Esophagus muscularis mucosa (tissue), 4 donors: ENCODE measurements around the gene MAP3K20. TPM values are rescaled to one million over a fixed set of nuclear protein-coding genes. Genes with fewer than 3 reads are reported as not detected.

Source experiments
- DNase-seq: peaks from one replicate; pipeline ENCODE4 v3.0.0-alpha.2; 2017; ENCODE audit errors: extremely low spot score
- H3K27ac ChIP-seq, 4 donors: fragments of 200-600 bp; sonication (generic); replicated peaks in 1 of 4; 1 replicate in 3 of 4; 2 replicates in 1 of 4; pipeline ENCODE4 v1.5.1; 2016 to 2019; ENCODE audit warnings: mild to moderate bottlenecking in 1 of 4
- H3K27me3 ChIP-seq, 4 donors: fragments of 200-600 bp; sonication (generic); one replicate each; pipeline versions ENCODE4 v1.5.1 to v1.6.0; 2016 to 2019
- H3K36me3 ChIP-seq, 4 donors: fragments of 200-600 bp; sonication (generic); one replicate each; pipeline ENCODE4 v1.5.1; 2016 to 2019
- H3K4me1 ChIP-seq, 4 donors: fragments of 200-600 bp; sonication (generic); one replicate each; pipeline ENCODE4 v1.5.1; 2016 to 2019
- H3K4me3 ChIP-seq, 4 donors: fragments of 200-600 bp; sonication (generic); 1 replicate in 2 of 4; 2 replicates in 2 of 4; pipeline ENCODE4 v1.5.1; 2016 to 2019; ENCODE audit warnings: mild to moderate bottlenecking in 4 of 4, moderate library complexity in 1 of 4
- H3K9me3 ChIP-seq, 4 donors: fragments of 200-600 bp; sonication (generic); 1 replicate in 3 of 4; 2 replicates in 1 of 4; pipeline ENCODE4 v1.5.1; 2016 to 2019
- EP300 ChIP-seq: sonication (generic); formaldehyde crosslinking; IDR thresholded peaks from one replicate; pipeline ENCODE4 v1.6.1; 2017; ENCODE audit warnings: antibody characterized with exemption
- POLR2A ChIP-seq: fragments of 450-650 bp; IDR thresholded peaks from one replicate; pipeline ENCODE4 v1.6.1; 2017; ENCODE audit warnings: antibody characterized with exemption, moderate library complexity, mild to moderate bottlenecking, low read depth
- POLR2AphosphoS5 ChIP-seq, 2 donors: sonication (generic); formaldehyde crosslinking; IDR thresholded peaks; one replicate each; pipeline ENCODE4 v1.6.1; 2017; ENCODE audit warnings: antibody characterized with exemption in 2 of 2
- WGBS: methylation state at CpG from one replicate; pipeline ENCODE4 v1.1.5; 2018; 5-methylcytosine and 5-hydroxymethylcytosine counted together
- intact Hi-C: fragments of 100-400 bp; cut with DNase I; formaldehyde crosslinking; loops from one replicate; pipeline ENCODE4 v1.15.1; 2023
- total RNA-seq, 4 donors: library from RNA; depleted of rRNA; stranded (reverse); fragments of >200 nt; gene quantifications; one replicate each; pipeline versions ENCODE4 v1.1.0 to v1.2.1, GENCODE V29; 2016
- TF ChIP-seq, protein P1 (sequence below), 3 experiments: fragments of 200-600 bp in 2 of 3; fragments of 450-650 bp in 1 of 3; sonication (generic) in 2 of 3; IDR thresholded peaks; one replicate each; pipeline ENCODE4 v1.5.1; 2017 to 2019; ENCODE audit warnings: antibody characterized with exemption in 3 of 3, mild to moderate bottlenecking in 2 of 3, moderate library complexity in 1 of 3

MAP3K20 gene
- total RNA-seq, 4 donors from 2014 or later: 238 to 335 (median 267) TPM

GRCh38 chr2:173043476-173043875, 32.2 kb upstream of the MAP3K20 start:
- H3K9me3 ChIP-seq: no peaks in the 10 kb centered on the region
- WGBS: 66% methylated on average over 5 of the region's 8 CpGs

DNA sequence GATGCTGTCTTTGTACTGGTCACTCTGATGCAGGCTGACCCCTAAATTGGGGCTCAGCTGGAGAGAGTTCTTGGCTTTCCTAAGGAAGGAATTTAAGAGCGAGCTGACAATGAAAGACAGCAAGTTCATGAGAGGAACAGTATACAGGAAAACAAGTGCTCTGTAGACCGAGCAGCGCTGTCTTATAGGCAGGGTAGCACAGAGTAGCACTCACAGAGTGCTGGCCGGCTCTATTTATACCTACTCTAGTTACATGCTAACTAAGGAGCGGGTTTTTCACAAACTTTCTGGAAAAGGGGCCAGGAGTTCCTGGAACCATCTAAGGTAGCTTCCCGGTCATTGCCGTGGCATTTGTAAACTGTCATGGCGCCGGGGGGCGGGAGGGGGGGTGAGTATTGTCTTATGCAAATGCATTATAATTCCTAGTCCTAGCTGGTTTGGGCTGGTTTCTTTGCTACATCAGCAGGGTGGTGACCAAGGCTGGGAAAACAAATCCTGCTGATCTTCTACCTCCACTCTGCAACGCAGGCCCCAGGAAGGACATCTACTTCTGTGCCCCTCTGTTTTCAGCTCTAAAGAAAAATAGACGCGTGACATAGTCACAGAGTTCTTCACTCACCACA, 31.6 kb upstream of the MAP3K20 start:
- H3K27ac ChIP-seq: no peak overlapping the region
- peak; percentile 47 for DNase-seq
- no peaks in the 10 kb centered on the region for H3K27me3 ChIP-seq
- H3K4me1 ChIP-seq: peaks cover 3 to 27% (median 19%) of the 10 kb centered on the region in 4 donors
- intact Hi-C loops: no loop called here
- no peaks in the 10 kb centered on the region for H3K36me3 ChIP-seq
- 95% methylated on average over 12 of the region's 13 CpGs for WGBS
- H3K4me3 ChIP-seq: no peak overlapping the region
- H3K9me3 ChIP-seq: no peaks in the 10 kb centered on the region
- TF ChIP-seq EP300 (no peak), POLR2AphosphoS5 (IDR thresholded peaks at IDR 0.05) (no peak), POLR2A (no peak)
- TF ChIP-seq, protein P1, sequence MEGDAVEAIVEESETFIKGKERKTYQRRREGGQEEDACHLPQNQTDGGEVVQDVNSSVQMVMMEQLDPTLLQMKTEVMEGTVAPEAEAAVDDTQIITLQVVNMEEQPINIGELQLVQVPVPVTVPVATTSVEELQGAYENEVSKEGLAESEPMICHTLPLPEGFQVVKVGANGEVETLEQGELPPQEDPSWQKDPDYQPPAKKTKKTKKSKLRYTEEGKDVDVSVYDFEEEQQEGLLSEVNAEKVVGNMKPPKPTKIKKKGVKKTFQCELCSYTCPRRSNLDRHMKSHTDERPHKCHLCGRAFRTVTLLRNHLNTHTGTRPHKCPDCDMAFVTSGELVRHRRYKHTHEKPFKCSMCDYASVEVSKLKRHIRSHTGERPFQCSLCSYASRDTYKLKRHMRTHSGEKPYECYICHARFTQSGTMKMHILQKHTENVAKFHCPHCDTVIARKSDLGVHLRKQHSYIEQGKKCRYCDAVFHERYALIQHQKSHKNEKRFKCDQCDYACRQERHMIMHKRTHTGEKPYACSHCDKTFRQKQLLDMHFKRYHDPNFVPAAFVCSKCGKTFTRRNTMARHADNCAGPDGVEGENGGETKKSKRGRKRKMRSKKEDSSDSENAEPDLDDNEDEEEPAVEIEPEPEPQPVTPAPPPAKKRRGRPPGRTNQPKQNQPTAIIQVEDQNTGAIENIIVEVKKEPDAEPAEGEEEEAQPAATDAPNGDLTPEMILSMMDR (IDR thresholded peaks at IDR 0.05): no peak

More at GRCh38 chr2:173043476-173043875, 32.2 kb upstream of the MAP3K20 start:
- no peak overlapping the region for H3K4me3 ChIP-seq
- intact Hi-C loops: no loop called here
- TF ChIP-seq, protein P1 (IDR thresholded peaks at IDR 0.05): no peak
- peak; percentile 90 for DNase-seq
- H3K36me3 ChIP-seq: no peaks in the 10 kb centered on the region
- H3K4me1 ChIP-seq: peaks cover 2 to 23% (median 15%) of the 10 kb centered on the region in 4 donors
- H3K27ac ChIP-seq: no peak overlapping the region
- no peaks in the 10 kb centered on the region for H3K27me3 ChIP-seq

GRCh38 chr2:173044686-173045085, 31.0 kb upstream of the MAP3K20 start:
- intact Hi-C loops: no loop called here
- H3K27me3 ChIP-seq: no peaks in the 10 kb centered on the region
- 87% methylated on average over 10 of the region's 10 CpGs for WGBS
- H3K36me3 ChIP-seq: no peaks in the 10 kb centered on the region
- peak; percentile 60 for DNase-seq
- H3K27ac ChIP-seq: no peak overlapping the region
- no peak overlapping the region for H3K4me3 ChIP-seq
- TF ChIP-seq, protein P1 (IDR thresholded peaks at IDR 0.05): no peak
- no peak for TF ChIP-seq POLR2AphosphoS5 (IDR thresholded peaks at IDR 0.05)
- no peak for TF ChIP-seq EP300
- no peak for TF ChIP-seq POLR2A
- peaks cover 6 to 34% (median 25%) of the 10 kb centered on the region in 4 donors for H3K4me1 ChIP-seq
- no peaks in the 10 kb centered on the region for H3K9me3 ChIP-seq

GRCh38 chr2:173045181-173045580, 30.5 kb upstream of the MAP3K20 start:
- H3K36me3 ChIP-seq: no peaks in the 10 kb centered on the region
- H3K4me1 ChIP-seq: peaks cover 8 to 35% (median 27%) of the 10 kb centered on the region in 4 donors
- TF ChIP-seq, protein P1 (IDR thresholded peaks at IDR 0.05): no peak
- TF ChIP-seq POLR2A (no peak), POLR2AphosphoS5 (IDR thresholded peaks at IDR 0.05) (no peak), EP300 (no peak)
- no peaks in the 10 kb centered on the region for H3K27me3 ChIP-seq
- H3K4me3 ChIP-seq: no peak overlapping the region
- DNase-seq: no peak
- intact Hi-C loops: no loop called here
- H3K9me3 ChIP-seq: no peaks in the 10 kb centered on the region
- H3K27ac ChIP-seq: no peak overlapping the region
- 38% methylated on average over 2 of the region's 2 CpGs for WGBS

GRCh38 chr2:173048522-173048896, 27.1 kb upstream of the MAP3K20 start:
- no peaks in the 10 kb centered on the region for H3K27me3 ChIP-seq
- H3K4me3 ChIP-seq: no peak overlapping the region
- no peaks in the 10 kb centered on the region for H3K36me3 ChIP-seq
- H3K9me3 ChIP-seq: no peaks in the 10 kb centered on the region
- H3K27ac ChIP-seq: peak overlapping the region; percentile 16 to 53 (median 43)
- WGBS: 90% methylated on average over 3 of the region's 3 CpGs
- TF ChIP-seq POLR2A: no peak
- TF ChIP-seq, protein P1 (IDR thresholded peaks at IDR 0.05): no peak
- TF ChIP-seq EP300: no peak
- TF ChIP-seq POLR2AphosphoS5 (IDR thresholded peaks at IDR 0.05): no peak
- intact Hi-C loops: no loop called here
- peaks cover 8 to 35% (median 27%) of the 10 kb centered on the region in 4 donors for H3K4me1 ChIP-seq
- no peak for DNase-seq
